ENCODE measurements around the gene TIMM44.

GRCh38 chr19:7903244-7904073 lies 40.0 kb downstream of the TIMM44 start, which contains the start of gene MAP2K7:
- TF ChIP-seq GATA3 (IDR thresholded peaks at IDR 0.05; ENCODE audit: low read depth, low read length) (no peak), GATA2 (IDR thresholded peaks at IDR 0.05; ENCODE audit: low read depth, low read length) (no peak; the same call in 1 of the 2 replicates)

All from SH-SY5Y (cell line).